ENCODE data around the gene FOXO1. TPM values are rescaled to one million over a fixed set of nuclear protein-coding genes. Genes with fewer than 3 reads are reported as not detected.

Gene FOXO1
- total and polyA plus RNA-seq, 2 of the 13 experiments (the other 11 are each of a cell fraction or from before 2014, with no cell fraction given), result 8.1 to 13.1 TPM

- peak; percentile 83; the same call in 1 of the 2 replicates for TF ChIP-seq HOMEZ (CRISPR knock-in tag; IDR thresholded peaks at IDR 0.05; ENCODE audit: low read depth)
- TF ChIP-seq CREB1 (IDR thresholded peaks at IDR 0.05), result no peak
- TF ChIP-seq CREB1 (CRISPR knock-in tag; IDR thresholded peaks at IDR 0.05), result peak; percentile 65
- TF ChIP-seq SRF (IDR thresholded peaks at IDR 0.05; ENCODE audit: low read depth, low read length), result no peak
- no peak for TF ChIP-seq FOXC1 (CRISPR knock-in tag; IDR thresholded peaks at IDR 0.05; ENCODE audit: borderline replicate concordance)
- TF ChIP-seq MAF1 (CRISPR knock-in tag; IDR thresholded peaks at IDR 0.05; ENCODE audit: borderline replicate concordance), result no peak
- TF ChIP-seq YEATS2 (CRISPR knock-in tag; IDR thresholded peaks at IDR 0.05; ENCODE audit: borderline replicate concordance), result no peak
- TF ChIP-seq CEBPB (IDR thresholded peaks at IDR 0.05; ENCODE audit: borderline replicate concordance, low read depth, low read length), result no peak
- TF ChIP-seq CBFB (CRISPR knock-in tag; IDR thresholded peaks at IDR 0.05), result no peak
- TF ChIP-seq BRF2 (CRISPR knock-in tag; IDR thresholded peaks at IDR 0.05), result no peak
- TF ChIP-seq ZNF878 (CRISPR knock-in tag; IDR thresholded peaks at IDR 0.05), result no peak
- no peak for TF ChIP-seq KAT2B (IDR thresholded peaks at IDR 0.05; ENCODE audit: borderline replicate concordance, low read depth, low read length)
- peak; percentile 95; the same call in 1 of the 2 replicates for TF ChIP-seq AHDC1 (CRISPR knock-in tag; IDR thresholded peaks at IDR 0.05; ENCODE audit: borderline replicate concordance)
- TF ChIP-seq PHF20 (CRISPR knock-in tag; IDR thresholded peaks at IDR 0.05), result no peak
- TF ChIP-seq ZNF136 (CRISPR knock-in tag; IDR thresholded peaks at IDR 0.05; ENCODE audit: low read depth), result no peak
- no peak for TF ChIP-seq IRX3 (CRISPR knock-in tag; IDR thresholded peaks at IDR 0.05; ENCODE audit: borderline replicate concordance, low read depth)
- no peak; the same call in 1 of the 2 replicates for TF ChIP-seq ZBTB26 (CRISPR knock-in tag; IDR thresholded peaks at IDR 0.05; ENCODE audit: borderline replicate concordance)
- no peak for TF ChIP-seq ZNF382 (CRISPR knock-in tag; IDR thresholded peaks at IDR 0.05; ENCODE audit: borderline replicate concordance)
Measured at GRCh38 chr13:40540328-40541044, 126.0 kb downstream of the FOXO1 start (continued).
